Measurements from ENCODE around the gene OR2W1.

DNA sequence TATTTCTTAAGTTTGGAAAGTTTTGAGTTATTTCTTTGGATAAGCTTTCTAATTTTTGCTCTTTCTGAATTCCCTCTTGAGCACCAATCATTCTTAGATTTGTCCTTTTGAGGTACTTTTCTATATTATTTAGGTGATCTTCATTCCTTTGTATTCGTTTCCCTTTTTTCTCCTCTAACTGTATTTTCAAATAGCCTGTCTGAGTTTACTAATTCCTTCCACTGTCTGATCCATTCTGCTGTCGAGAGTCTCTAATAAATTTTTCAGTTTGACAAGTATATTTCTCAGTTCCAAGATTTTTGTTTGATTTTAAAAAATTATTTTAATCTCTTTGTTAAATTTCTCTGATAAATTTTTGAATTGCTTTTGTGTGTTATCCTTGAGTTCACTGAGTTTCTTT, 23.5 kb downstream of the OR2W1 start:
- TF ChIP-seq POLR2A (IDR thresholded peaks at IDR 0.05; ENCODE audit: low read length) (no peak), GATA1 (IDR thresholded peaks at IDR 0.05; ENCODE audit: low read depth, low read length) (no peak)
